ENCODE data around the gene APH1B.

GRCh38 chr15:63357731-63358130 lies 80.3 kb downstream of the APH1B start:
- TF ChIP-seq CTCF (IDR thresholded peaks at IDR 0.05) (no peak), POLR2A (IDR thresholded peaks at IDR 0.05) (no peak)
